ENCODE data around the gene FFAR3. TPM values are rescaled to one million over a fixed set of nuclear protein-coding genes. Genes with fewer than 3 reads are reported as not detected.

FFAR3 gene
- total and polyA plus RNA-seq, 7 donors, result 0.67 to 1.9 (median 1.4) TPM; not detected in 2

- H3K9me3 ChIP-seq, result peaks cover 0 to 4% (median 2%) of the 10 kb centered on the region in 4 donors
- no peak for TF ChIP-seq POLR2AphosphoS5 (IDR thresholded peaks at IDR 0.05)
- no peak for TF ChIP-seq EP300 (IDR thresholded peaks at IDR 0.05)
- no peak for TF ChIP-seq POLR2A (IDR thresholded peaks at IDR 0.05)
- TF ChIP-seq CTCF (IDR thresholded peaks at IDR 0.05), result no peak
- no peaks in the 10 kb centered on the region for H3K4me1 ChIP-seq
- 47 to 70% methylated on average over 12 of the region's 12 CpGs for WGBS, 2 donors
- H3K27me3 ChIP-seq, result peaks cover 0 to 2% (median 0%) of the 10 kb centered on the region in 3 donors
- no peak overlapping the region for H3K4me3 ChIP-seq
- intact Hi-C loops (cut with DNase I), result no loop called here
- no peak overlapping the region for H3K27ac ChIP-seq
- H3K36me3 ChIP-seq, result no peaks in the 10 kb centered on the region
- no peak for DNase-seq
These were observed 38.1 kb upstream of the FFAR3 start for GRCh38 chr19:35320065-35320713.

- Histone ChIP-seq H3K9me3 (peaks cover 0 to 4% (median 2%) of the 10 kb centered on the region in 4 donors), H3K4me1 (no peaks in the 10 kb centered on the region), H3K36me3 (no peaks in the 10 kb centered on the region), H3K27me3 (no peaks in the 10 kb centered on the region), H3K27ac (no peak overlapping the region), H3K4me3 (no peak overlapping the region)
- WGBS, 2 donors, result 74 to 85% methylated on average over 2 of the region's 2 CpGs
- intact Hi-C loops (cut with DNase I), result no loop called here
- no peak for DNase-seq
- TF ChIP-seq CTCF (IDR thresholded peaks at IDR 0.05), result no peak
- TF ChIP-seq POLR2A (IDR thresholded peaks at IDR 0.05), result no peak
- TF ChIP-seq EP300 (IDR thresholded peaks at IDR 0.05), result no peak
- TF ChIP-seq POLR2AphosphoS5 (IDR thresholded peaks at IDR 0.05), result no peak
These were observed 37.0 kb upstream of the FFAR3 start for GRCh38 chr19:35321291-35321690.

- 94 to 95% methylated on average over 9 of the region's 9 CpGs for WGBS, 2 donors
- H3K9me3 ChIP-seq, result peaks cover 0 to 4% (median 2%) of the 10 kb centered on the region in 4 donors
- no peak overlapping the region for H3K27ac ChIP-seq
- H3K4me3 ChIP-seq, result no peak overlapping the region
- H3K27me3 ChIP-seq, result no peaks in the 10 kb centered on the region
- no peaks in the 10 kb centered on the region for H3K36me3 ChIP-seq
- no peaks in the 10 kb centered on the region for H3K4me1 ChIP-seq
- no peak for TF ChIP-seq POLR2A (IDR thresholded peaks at IDR 0.05)
- no peak for TF ChIP-seq CTCF (IDR thresholded peaks at IDR 0.05)
- no peak for TF ChIP-seq POLR2AphosphoS5 (IDR thresholded peaks at IDR 0.05)
- no peak for TF ChIP-seq EP300 (IDR thresholded peaks at IDR 0.05)
- no peak for DNase-seq
- intact Hi-C loops (cut with DNase I), result no loop called here
These were observed 36.2 kb upstream of the FFAR3 start for GRCh38 chr19:35322014-35322413.

DNA sequence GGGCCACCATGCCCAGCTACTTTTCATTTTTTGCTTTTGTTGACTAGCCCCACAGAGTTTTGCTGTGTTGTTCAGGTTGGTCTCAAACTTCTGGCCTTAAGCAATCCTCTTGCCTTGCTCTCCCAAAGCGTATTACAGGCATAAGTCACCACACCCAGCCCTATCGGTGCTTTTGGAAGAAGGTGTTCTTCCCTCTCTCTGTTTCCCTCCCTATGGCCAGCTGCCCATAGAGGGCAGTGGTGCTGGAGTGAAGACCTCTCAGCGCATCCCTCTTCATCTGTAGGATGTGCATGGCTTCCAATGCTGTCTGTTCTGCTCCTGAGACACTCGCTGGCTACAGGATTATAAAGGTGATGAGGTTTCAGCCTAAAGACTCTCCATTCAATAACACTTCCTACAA, 30.6 kb upstream of the FFAR3 start:
- H3K4me1 ChIP-seq, result no peaks in the 10 kb centered on the region
- TF ChIP-seq EP300 (IDR thresholded peaks at IDR 0.05) (no peak), CTCF (IDR thresholded peaks at IDR 0.05) (no peak), POLR2A (IDR thresholded peaks at IDR 0.05) (no peak), POLR2AphosphoS5 (IDR thresholded peaks at IDR 0.05) (no peak)
- 62 to 78% methylated on average over 4 of the region's 4 CpGs for WGBS, 2 donors
- H3K36me3 ChIP-seq, result no peaks in the 10 kb centered on the region
- no peak overlapping the region for H3K4me3 ChIP-seq
- intact Hi-C loops (cut with DNase I), result no loop called here
- peaks cover 0 to 25% (median 0%) of the 10 kb centered on the region in 3 donors for H3K27me3 ChIP-seq
- DNase-seq, result no peak
- H3K27ac ChIP-seq, result no peak overlapping the region
- no peaks in the 10 kb centered on the region for H3K9me3 ChIP-seq

GRCh38 chr19:35328851-35329285, 29.4 kb upstream of the FFAR3 start, which contains the start of gene CD22:
CD22 (plus strand) TSS chr19:35329187; CDS start chr19:35332041, 2,854 bp downstream.
- H3K36me3 ChIP-seq, result no peaks in the 10 kb centered on the region
- TF ChIP-seq POLR2A (IDR thresholded peaks at IDR 0.05) (no peak), EP300 (IDR thresholded peaks at IDR 0.05) (no peak), CTCF (IDR thresholded peaks at IDR 0.05) (no peak), POLR2AphosphoS5 (IDR thresholded peaks at IDR 0.05) (no peak)
- no peaks in the 10 kb centered on the region for H3K9me3 ChIP-seq
- WGBS, 2 donors, result 49 to 85% methylated on average over 12 of the region's 12 CpGs
- no peak within 1 kb of the TSS for H3K27ac ChIP-seq
- intact Hi-C loops (cut with DNase I), result no loop called here
- H3K4me1 ChIP-seq, result no peaks in the 10 kb centered on the region
- H3K27me3 ChIP-seq, result peaks cover 0 to 34% (median 0%) of the 10 kb centered on the region in 3 donors
- no peak within 1 kb of the TSS for H3K4me3 ChIP-seq
- no peak for DNase-seq

Data from sigmoid colon (tissue), 7 donors.